Coronary artery (tissue), 2 donors: Measurements from ENCODE around the gene HLTF.

Experiments
- DNase-seq: peaks from one replicate; pipeline ENCODE4 v3.0.0-alpha.2; 2017; ENCODE audit warnings: low spot score
- H3K27ac ChIP-seq, 2 donors: fragments of 200-600 bp; sonication (generic); one replicate each; pipeline ENCODE4 v1.5.1; 2016 to 2019
- H3K4me3 ChIP-seq: fragments of 200-600 bp; sonication (generic); 2 replicates; pipeline ENCODE4 v1.5.1; 2016; ENCODE audit warnings: mild to moderate bottlenecking, moderate library complexity
- CTCF ChIP-seq: fragments of 200-600 bp; sonication (generic); IDR thresholded peaks from one replicate; pipeline ENCODE4 v1.5.1; 2019; ENCODE audit warnings: antibody characterized with exemption

Gene HLTF

GRCh38 chr3:149087208-149087607, 875 bp upstream of the HLTF start:
- no peak overlapping the region for H3K4me3 ChIP-seq
- no peak for DNase-seq
- no peak for TF ChIP-seq CTCF
- H3K27ac ChIP-seq, result no peak overlapping the region

DNA sequence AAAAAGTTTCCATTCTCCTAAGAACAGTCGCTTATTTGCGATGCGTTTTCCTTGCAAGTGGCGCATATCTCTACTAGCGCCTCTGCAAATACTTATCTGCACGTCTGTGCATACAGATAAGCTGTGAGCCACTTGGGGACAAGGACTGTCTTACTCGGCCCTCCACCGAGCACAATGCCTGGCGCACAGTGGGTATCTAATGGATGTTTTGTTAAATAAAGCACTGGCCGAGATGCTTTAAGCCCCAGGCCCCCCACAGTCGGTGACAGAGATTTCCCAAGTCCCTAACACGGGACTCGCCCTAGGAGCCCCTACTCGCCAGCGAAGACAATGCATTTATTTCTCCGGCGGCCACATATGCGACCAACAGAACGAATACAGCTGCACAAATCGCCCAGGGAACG, 503 bp downstream of the HLTF start:
- H3K4me3 ChIP-seq, result peak overlapping the region; percentile 86
- TF ChIP-seq CTCF, result no peak
- no peak for DNase-seq
- peak overlapping the region; percentile 62 to 85 for H3K27ac ChIP-seq

DNA sequence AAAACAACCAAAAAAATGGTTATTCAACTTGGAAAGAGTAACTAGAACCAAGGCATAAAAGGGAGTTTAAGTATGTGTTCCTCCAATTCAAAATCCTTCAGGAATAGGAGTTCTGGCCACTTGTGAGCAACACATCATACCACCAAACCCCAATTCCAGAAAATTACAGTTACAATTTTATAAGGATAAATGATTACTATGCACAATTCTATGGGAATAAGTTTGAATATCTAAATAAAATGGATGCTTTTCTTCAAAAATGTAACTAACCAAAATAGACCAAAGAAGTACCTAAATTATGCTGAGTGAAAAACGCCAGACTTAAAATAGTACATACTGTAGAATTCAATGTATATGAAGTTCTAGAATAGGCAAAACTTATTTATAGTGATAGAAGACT, 4.6 kb downstream of the HLTF start:
- TF ChIP-seq CTCF, result no peak
- Histone ChIP-seq H3K4me3 (no peak overlapping the region), H3K27ac (no peak overlapping the region)
- no peak for DNase-seq

- no peak for TF ChIP-seq CTCF
- no peak overlapping the region for H3K4me3 ChIP-seq
- DNase-seq, result no peak
- no peak overlapping the region for H3K27ac ChIP-seq
Observed at GRCh38 chr3:149080699-149081091, 5.6 kb downstream of the HLTF start.

- TF ChIP-seq CTCF, result no peak
- no peak for DNase-seq
- H3K4me3 ChIP-seq, result no peak overlapping the region
- H3K27ac ChIP-seq, result no peak overlapping the region
Observed at GRCh38 chr3:149080011-149080698, 6.2 kb downstream of the HLTF start.

DNA sequence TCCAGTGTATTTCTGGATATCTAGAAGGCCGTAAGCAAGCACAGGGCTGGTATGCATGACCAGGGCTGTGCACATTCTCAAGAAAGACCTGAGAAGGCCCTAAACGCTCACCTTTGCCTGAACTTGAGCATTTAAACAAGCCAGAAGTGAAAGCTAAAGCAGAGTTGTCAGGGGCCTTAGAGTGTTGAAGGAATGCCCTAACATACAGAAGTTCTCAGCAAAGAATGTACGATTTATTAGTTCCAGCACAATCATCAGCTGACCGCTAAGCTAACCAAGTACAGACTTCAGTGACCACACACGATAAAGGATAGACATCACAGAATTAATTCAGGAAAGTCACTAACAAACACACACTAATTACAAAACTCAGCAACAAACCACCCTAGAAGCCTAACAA, 8.7 kb downstream of the HLTF start:
- H3K4me3 ChIP-seq, result no peak overlapping the region
- H3K27ac ChIP-seq, result no peak overlapping the region
- TF ChIP-seq CTCF, result no peak
- no peak for DNase-seq

- DNase-seq, result no peak
- H3K27ac ChIP-seq, result no peak overlapping the region
- H3K4me3 ChIP-seq, result no peak overlapping the region
- no peak for TF ChIP-seq CTCF
Observed at GRCh38 chr3:149067883-149068282, 18.4 kb downstream of the HLTF start.
